Measurements from ENCODE around the gene ZNF200.

Gene ZNF200

DNA sequence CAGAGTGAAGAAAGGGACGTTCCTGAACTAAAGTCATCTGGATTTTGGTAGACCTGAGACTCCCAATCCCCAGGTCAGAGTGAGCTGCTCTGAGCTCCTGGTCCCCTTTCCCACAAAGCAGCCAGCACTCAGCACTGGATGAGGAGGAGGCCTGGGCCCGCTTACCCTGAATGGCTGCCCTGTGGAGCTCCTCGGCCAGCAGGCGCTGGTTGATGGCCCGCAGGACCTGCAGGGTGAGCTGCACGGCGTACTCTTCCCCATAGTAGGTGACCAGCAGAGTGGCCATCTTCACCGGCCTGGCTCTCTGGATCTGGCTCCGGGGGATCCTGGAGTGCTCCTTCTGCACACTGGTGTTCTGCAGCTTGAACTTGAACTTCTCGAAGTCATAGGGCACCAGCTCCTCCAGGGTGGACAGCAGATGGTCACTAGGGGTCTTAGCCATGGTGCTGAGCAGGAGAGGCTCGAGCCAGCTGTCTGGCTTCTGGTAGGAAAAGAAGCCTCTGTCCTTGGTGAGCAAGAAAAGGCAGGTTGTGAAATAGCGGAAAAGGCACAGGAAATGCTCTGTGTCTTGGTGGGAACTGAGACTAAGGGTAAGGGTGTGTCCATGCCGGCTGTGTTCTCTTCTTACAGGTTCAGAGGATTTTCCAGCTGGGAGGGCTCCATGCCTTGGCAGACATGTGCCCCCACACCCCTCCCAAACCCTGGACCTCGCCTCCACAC is 21.3 kb upstream of the ZNF200 start, which contains the start of gene MEFV:
MEFV (minus strand) TSS at position 488 of the 720 bp plus-strand sequence; CDS start at position 442, 46 bp downstream.
- DNase-seq = no peak
- in situ Hi-C loops (cut with MboI; ENCODE audit: low pct_unique_long_range_greater_than_20kb, low sequenced_read_pairs) = no loop called here

DNA sequence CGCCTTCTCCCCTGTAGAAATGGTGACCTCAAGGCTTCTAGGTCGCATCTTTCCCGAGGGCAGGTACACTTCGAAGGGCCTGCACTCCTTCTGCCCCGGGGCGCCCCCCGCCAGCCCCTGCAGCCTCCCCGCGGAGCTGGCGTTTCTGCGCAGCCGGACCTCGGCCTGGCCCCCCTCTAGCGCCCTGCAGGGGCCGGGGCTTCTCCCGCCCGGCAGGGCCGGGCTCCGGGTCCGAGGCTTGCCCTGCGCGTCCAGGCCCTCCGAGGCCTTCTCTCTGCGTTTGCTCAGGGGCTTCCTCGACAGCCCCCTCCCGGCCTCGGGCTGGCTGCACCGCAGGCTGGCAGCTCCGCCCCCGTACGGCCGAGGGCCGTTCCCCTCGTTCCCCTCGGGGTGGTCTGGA is 19.4 kb upstream of the ZNF200 start:
- DNase-seq = no peak
- in situ Hi-C loops (cut with MboI; ENCODE audit: low pct_unique_long_range_greater_than_20kb, low sequenced_read_pairs) = no loop called here

DNA sequence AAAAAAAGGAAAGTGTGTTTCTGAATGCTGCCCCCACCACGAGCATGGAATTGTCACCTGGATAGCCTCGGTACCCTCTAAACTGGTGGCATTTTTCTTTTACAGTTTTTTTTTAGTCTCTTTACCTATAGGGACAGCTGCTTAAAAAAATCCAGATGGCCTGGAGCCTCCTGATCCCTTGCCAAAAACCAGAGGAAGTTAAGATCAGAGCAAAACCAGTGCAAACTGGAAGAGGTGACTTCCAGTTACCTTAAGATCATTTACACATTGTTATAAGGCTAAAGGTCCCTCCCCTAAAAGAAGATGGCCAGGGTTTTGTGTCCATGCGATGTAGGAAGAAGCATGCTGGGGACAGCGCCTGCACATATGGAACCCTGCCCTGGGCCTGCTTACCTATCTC is 18.0 kb upstream of the ZNF200 start:
- in situ Hi-C loops (cut with MboI; ENCODE audit: low pct_unique_long_range_greater_than_20kb, low sequenced_read_pairs) = no loop called here
- no peak for DNase-seq

DNA sequence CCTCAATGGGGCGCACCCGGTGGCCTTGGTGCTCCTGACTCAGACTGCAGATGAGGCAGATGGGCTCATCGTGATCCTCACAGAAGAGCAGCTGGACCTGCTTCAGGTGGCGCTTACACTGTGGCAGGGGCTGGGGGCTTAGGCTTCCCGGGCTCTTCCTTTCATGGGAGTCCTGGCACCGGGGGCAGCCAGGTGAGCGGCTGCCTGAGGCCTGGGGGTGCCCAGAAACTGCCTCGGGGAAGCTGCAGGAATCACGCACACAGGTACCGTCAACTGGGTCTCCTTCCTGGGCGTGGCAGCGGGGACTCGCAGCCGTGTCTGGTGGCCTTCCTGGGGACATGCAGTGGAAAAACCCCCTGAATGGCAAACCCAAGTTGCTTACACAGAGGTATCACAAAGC is 14.5 kb upstream of the ZNF200 start:
- in situ Hi-C loops (cut with MboI; ENCODE audit: low pct_unique_long_range_greater_than_20kb, low sequenced_read_pairs) = no loop called here
- no peak for DNase-seq

DNA sequence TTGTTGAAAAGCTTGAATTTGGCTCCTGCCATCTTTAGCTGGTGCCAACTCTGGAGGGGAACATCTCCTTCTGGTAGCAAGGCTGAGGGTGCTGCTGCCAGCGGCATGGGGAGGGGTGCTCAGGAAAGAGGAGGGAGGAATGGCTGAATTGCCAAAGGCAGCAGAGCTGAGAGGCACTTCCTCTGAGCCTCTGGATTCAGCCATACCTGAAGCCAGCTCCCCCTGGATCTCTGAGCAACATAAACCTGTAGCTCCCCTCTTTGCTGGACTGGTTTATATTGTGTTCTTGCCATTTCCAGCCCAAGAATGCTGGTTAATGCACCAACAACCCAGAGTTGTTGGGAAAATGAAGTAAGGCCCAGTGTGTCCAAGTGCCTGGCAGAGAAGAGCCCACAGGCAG is 14.1 kb upstream of the ZNF200 start:
- no peak for DNase-seq
- in situ Hi-C loops (cut with MboI; ENCODE audit: low pct_unique_long_range_greater_than_20kb, low sequenced_read_pairs) = no loop called here

DNA sequence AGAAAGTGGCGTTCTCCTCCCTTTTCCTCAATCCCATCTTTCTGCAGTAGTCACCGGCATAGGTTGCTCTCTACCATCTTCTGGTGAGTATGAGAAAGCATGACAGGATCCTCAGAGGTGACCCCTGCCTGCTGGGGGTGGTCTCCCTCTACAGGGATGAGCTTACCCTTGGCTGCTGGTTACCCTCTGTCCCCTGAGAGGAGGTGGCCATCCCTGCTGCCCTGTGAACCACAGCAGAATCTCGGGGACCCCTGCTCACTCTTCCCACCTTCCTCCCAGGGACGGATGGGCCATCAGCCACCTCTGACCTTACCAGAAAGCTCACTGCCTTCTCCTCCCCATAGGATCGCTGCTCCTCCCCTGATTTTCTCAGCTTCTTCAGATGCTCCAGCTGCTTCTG is 13.6 kb upstream of the ZNF200 start:
- no peak for DNase-seq
- in situ Hi-C loops (cut with MboI; ENCODE audit: low pct_unique_long_range_greater_than_20kb, low sequenced_read_pairs) = no loop called here

DNA sequence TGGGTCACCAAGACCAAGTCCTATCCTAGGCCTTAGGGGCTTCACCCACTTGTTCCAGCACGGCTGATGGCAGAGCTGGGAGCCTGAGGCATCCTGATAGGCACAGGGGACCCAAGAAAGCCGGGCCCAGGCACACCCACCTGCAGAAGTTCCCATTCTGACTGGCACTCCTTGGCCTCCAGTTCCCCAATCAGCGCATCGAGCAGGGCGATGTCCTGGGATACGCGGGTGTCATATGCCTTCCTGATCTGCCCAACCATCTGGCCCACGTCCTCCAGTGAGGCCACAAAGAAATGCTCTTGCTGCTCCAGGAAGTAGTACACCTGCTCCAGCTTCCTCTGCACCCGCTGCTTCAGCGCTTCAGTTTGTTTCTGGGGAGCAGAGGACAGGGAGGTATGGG is 11.9 kb upstream of the ZNF200 start:
- in situ Hi-C loops (cut with MboI; ENCODE audit: low pct_unique_long_range_greater_than_20kb, low sequenced_read_pairs) = no loop called here
- DNase-seq = no peak

DNA sequence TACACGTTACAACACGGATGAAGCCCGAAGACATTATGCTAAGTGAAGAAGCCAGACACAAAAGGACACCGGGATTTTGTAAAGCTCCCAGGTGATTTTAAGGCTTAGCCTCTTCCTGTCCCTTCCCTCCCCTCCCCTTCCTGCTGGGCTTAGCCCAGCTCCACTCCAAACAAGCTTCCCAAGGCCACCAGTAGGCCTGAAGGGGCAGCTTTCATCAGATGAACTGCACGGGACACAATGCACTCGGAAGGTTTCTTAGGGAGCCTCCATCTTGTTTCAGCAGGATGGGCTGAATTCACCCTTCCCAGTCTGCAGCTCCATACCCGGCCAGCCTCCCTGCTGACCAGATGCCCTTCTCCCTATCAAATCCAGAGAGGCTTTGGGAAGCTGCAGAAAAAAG is 11.0 kb upstream of the ZNF200 start:
- in situ Hi-C loops (cut with MboI; ENCODE audit: low pct_unique_long_range_greater_than_20kb, low sequenced_read_pairs) = no loop called here
- DNase-seq = no peak

DNA sequence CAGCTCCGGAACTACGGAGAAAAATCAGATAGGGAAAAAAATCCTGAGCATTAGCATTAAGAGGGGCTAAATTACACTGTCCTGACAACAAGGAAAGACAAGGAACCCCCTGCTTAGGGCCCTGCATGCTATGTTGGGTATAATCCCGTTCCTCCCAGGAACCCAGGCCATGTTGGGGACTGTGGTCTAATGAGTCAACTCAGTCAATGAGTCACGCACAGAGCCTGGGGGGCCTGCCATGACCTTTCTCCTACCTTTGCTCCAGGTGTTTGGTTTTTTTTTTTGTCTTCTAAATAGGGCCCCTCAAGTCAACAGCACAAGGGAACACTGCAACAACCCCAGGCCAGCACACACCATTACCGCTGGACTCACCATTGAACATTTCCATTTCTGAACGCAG is 8.9 kb upstream of the ZNF200 start:
- in situ Hi-C loops (cut with MboI; ENCODE audit: low pct_unique_long_range_greater_than_20kb, low sequenced_read_pairs) = no loop called here
- no peak for DNase-seq

DNA sequence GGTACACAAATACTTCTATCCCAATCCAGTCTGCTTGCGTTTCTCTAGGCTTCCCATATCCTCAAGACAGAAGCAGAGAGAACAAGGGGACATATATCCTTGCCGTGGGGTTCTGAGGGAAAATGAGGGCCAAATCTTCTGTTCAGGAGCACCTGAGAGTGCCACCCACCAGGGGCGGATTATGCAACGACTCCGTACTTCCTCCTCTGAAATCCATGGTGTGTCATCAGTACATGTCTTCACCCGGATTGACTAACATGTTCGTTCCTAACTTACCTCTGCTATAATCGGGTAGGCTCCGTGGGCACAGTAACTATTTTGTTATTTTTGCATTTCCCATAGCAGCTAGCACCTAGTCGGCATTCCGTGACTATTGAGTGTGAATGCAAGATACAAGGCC is 7.8 kb upstream of the ZNF200 start:
- no peak for DNase-seq
- in situ Hi-C loops (cut with MboI; ENCODE audit: low pct_unique_long_range_greater_than_20kb, low sequenced_read_pairs) = no loop called here

DNA sequence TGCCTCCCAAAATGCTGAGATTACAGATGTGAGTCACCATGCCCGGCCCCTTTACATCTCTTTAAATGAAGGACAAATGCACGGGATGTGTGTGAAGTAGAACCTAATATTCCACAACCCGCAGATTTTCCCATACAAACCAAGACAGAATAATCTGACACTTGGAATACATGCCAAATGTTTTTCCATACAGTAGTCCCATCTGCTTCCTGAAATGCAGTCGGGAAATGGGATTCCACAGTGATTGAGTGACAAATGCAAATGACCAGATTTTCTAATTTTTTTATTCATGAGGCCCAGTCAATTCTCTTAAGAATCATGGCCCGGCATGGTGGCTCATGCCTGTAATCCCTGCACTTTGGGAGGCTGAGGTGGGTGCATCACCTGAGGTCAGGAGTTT is 6.8 kb upstream of the ZNF200 start:
- in situ Hi-C loops (cut with MboI; ENCODE audit: low pct_unique_long_range_greater_than_20kb, low sequenced_read_pairs) = no loop called here
- no peak for DNase-seq

DNA sequence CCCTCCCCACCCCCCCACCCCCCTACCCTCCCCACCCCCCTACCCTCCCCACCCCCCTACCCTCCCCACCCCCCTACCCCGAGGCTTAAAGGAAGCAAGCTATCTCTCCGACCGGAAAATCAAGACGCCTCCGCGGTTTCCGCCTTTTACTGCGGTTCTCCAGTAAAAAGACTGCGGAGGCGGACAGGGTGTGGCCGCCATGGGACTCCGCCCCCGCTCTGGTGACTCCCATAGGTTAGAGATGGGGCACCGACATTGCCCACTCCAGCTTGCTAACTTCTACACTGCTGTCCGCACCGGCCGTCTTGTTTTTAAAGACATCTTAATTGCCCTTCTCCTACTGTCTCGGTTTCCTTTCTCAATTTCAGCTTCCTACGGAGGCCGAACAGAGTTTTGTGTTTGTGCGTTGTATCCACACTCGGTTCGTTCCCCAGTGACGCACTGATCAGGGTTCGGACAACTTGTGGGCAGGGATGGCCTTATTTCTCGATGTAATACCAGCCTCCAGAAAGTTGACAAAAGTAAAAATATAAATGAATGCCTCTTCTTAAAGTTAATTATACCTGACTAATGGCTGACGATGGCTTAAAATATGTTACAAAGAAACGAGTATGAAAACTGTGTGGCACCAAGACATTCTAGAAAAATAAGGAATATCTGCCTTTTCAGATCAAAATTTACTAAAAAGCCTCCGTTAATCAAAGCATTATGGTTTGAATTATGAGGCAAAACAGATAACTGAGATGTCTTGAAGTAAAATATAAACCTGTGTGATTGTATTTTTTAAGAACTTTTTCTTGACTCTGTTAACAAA is 1.1 kb upstream of the ZNF200 start:
- in situ Hi-C loops (cut with MboI; ENCODE audit: low pct_unique_long_range_greater_than_20kb, low sequenced_read_pairs) = no loop called here
- DNase-seq = no peak

DNA sequence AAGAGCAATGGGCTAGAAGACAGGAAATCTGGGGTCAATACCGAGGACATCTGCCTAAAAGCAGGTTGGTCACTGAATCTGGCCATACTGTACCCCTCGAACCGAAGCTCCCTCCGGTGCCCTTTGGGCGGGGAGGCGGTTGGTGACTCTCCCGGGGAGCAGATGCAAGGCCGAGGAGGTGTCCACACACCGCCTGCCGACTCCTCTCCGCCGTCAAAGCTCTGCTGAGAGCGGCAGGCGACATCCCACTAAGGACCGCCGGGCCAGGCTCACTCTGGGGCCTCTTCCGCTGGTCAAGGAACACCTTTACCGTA is 458 bp downstream of the ZNF200 start:
- in situ Hi-C loops (cut with MboI; ENCODE audit: low pct_unique_long_range_greater_than_20kb, low sequenced_read_pairs) = no loop called here
- no peak for DNase-seq

DNA sequence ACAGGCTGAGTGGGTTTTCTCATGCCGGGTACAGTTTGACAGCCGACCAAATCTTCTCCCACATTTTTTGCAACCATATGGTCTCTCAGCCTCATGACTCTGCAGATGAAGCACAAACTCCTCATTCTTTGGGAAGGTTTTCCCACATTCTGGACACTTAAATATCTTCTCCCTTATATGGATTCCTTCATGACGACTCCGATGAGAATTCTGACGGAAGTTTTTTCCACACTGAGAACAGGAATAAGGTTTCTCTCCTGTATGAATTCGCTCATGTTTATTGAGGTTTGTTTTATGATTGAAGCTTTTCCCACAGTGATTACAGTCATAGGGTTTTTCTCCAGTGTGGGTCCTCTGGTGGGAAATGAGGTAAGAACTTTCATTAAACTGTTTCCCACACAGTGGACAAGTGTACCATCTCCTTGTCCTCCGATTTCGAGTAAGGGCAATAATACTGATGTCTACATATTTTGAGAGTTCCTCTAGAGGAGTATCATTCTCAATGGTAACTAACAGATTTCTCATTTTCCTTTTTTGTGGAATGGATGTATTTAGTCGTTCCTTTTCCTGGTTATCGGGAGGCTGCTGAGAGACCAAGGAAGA is 10.9 kb downstream of the ZNF200 start:
- in situ Hi-C loops (cut with MboI; ENCODE audit: low pct_unique_long_range_greater_than_20kb, low sequenced_read_pairs) = no loop called here
- DNase-seq = peak; percentile 20

DNA sequence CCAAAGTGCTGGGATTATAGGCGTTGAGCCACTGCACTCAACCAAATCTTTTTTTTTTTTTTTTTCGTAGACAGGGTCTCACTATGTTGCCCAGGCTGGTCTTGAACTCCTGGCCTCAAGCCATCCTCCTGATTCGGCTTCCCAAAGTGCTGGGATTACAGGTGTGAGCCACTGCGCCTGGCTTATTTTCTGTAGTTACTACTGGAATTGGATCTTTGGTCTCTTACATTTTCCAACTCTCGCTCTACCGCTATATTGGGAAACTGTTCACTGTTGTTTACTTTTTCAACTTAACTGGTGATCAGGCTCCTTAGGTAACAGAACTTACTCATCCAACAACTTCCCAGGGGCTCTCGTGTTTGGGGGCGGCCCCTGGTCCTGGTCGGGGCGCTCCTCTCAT is 14.1 kb downstream of the ZNF200 start:
- in situ Hi-C loops (cut with MboI; ENCODE audit: low pct_unique_long_range_greater_than_20kb, low sequenced_read_pairs) = no loop called here
- no peak for DNase-seq

DNA sequence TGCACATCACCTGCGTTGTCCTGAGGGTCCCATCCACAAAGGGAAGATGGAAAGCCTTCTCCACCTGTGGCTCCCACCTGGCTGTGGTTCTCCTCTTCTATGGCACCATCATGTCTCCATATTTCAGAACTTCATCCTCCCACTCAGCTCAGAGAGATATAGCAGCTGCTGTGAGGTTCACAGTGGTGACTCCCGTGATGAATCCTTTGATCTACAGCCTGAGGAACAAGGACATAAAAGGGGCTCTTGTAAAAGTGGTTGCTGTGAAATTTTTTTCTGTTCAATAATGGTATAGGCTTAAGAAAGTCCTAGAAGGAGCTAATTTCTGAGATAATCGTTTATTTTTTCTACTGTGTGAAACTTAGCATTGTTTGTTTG is 18.7 kb downstream of the ZNF200 start:
- DNase-seq = no peak
- in situ Hi-C loops (cut with MboI; ENCODE audit: low pct_unique_long_range_greater_than_20kb, low sequenced_read_pairs) = no loop called here

DNA sequence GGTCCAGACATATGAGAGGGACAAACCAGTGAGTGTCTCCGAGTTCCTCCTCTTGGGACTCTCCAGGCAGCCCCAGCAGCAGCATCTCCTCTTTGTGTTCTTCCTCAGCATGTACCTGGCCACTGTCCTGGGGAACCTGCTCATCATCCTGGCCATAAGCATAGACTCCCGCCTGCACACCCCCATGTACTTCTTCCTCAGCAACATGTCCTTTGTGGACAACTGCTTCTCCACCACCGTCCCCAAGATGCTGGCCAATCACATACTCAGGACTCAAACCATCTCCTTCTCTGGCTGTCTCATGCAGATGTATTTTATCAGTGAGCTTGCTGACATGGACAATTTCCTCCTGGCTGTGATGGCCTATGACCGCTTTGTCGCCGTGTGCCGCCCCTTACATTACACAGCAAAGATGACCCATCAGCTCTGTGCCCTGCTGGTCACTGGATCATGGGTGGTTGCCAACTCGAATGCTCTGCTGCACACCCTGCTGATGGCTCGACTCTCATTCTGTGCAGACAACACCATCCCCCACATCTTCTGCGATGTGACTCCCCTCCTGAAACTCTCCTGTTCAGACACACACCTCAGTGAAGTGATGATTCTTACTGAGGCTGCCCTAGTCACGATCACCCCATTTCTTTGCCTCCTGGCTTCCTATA is 19.2 kb downstream of the ZNF200 start:
- in situ Hi-C loops (cut with MboI; ENCODE audit: low pct_unique_long_range_greater_than_20kb, low sequenced_read_pairs) = no loop called here
- no peak for DNase-seq

DNA sequence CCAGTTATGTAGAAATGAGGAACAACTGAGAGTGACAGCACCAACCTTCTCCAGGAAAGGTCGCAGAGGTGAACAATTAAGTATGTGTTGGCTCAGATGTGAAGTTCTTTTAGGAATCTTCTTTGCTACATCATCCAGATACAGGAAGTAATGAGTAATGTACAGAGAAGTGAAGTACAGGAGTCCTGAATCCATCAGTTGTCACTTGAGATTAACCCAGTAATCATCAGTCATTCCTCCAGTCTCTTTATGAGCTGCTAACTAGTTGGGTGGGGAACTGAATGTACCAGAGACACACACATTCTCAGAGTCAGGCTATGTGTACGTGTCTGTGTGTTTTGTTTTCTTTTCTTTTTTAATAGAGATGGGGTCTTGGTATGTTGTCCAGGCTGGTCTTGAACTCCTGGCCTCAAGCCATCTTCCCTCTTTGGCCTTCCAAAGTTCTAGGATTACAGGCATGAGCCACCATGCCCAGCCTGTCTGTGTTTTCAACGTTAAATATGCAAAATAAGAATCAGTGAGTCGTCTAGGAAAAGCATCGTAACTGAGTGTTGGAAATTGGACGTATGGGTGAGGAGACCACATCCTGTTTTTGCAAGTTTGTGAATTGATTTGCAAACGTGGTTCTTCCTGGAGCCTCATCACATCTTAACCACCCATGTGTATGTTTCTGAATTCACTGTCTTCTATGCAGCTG is 19.9 kb downstream of the ZNF200 start:
- in situ Hi-C loops (cut with MboI; ENCODE audit: low pct_unique_long_range_greater_than_20kb, low sequenced_read_pairs) = no loop called here
- peak; percentile 35 for DNase-seq

DNA sequence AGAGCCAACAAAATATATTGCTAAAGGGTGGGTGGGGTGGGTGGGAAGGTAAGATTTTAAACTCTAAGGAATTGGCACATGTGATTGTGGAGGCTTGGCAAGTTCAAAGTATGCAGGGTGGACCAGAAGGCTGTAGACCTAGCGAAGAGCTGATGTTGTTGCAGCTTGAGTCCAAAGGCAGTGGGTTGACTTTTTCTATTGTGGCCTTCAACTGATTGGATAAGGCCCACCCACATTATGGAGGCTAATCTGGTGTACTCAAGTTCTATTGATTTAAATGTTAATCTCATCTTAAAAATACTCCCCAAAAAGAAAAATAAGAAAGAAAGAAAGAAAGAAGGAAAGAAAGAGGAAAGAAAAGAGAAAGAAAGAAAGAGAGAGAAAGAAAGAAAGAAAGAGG is 22.4 kb downstream of the ZNF200 start:
- no peak for DNase-seq
- in situ Hi-C loops (cut with MboI; ENCODE audit: low pct_unique_long_range_greater_than_20kb, low sequenced_read_pairs) = no loop called here

DNA sequence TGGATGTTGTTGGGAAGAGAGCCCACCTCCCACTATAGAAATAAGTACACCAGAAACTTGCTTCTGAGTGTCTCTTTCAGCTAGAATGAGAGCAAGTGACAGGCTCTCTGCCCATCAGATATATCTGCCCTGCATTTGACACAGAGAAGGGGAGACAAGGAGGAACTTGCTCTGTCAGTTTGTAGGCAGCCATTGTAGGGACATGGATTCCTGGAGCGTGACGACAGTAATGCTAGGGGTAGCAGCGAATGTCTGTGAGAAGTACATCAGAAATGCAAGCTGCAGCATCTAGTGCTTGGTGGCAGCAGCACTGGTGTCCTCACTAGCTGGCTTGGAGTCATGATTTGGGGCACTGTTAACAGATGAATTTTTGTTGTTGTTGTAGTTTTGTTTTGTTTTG is 23.0 kb downstream of the ZNF200 start:
- in situ Hi-C loops (cut with MboI; ENCODE audit: low pct_unique_long_range_greater_than_20kb, low sequenced_read_pairs) = no loop called here
- no peak for DNase-seq

Measured in KBM-7 (cell line).